OCI-LY3 (cell line): Measurements from ENCODE around the gene ARL6IP6.

Source experiments
- EZH2phosphoT487 ChIP-seq: fragments of 200-600 bp; shearing (Covaris generic); IDR thresholded peaks from 2 replicates; pipeline ENCODE4 v1.6.1; 2018; ENCODE audit warnings: antibody characterized with exemption, mixed run types, low read depth
- TF ChIP-seq, protein P1 (sequence below): fragments of 200-600, 300-600 bp; sonication (generic); IDR thresholded peaks from 2 replicates; pipeline ENCODE4 v1.5.1; 2014; ENCODE audit warnings: antibody characterized with exemption, low read length, low read depth

DNA sequence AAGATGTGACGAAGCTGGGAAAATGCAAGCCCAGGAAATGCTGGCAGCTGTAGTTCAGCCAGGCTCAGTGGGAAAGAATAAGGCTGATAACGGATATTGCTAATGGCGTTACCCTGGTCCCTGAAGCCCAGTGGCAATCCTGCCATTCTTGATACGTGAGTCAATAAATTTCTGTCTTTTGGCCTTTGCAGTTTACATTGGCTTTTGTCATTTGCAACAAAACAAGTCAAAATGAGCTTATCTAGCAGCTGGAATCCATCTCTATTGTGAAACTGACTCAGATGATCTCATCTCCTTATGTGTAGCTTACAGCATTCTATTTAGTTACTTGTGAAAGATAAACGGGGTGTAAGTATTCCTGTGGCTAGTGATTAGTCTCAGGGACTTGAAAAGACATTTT, 43.8 kb downstream of the ARL6IP6 start:
- TF ChIP-seq, protein P1, sequence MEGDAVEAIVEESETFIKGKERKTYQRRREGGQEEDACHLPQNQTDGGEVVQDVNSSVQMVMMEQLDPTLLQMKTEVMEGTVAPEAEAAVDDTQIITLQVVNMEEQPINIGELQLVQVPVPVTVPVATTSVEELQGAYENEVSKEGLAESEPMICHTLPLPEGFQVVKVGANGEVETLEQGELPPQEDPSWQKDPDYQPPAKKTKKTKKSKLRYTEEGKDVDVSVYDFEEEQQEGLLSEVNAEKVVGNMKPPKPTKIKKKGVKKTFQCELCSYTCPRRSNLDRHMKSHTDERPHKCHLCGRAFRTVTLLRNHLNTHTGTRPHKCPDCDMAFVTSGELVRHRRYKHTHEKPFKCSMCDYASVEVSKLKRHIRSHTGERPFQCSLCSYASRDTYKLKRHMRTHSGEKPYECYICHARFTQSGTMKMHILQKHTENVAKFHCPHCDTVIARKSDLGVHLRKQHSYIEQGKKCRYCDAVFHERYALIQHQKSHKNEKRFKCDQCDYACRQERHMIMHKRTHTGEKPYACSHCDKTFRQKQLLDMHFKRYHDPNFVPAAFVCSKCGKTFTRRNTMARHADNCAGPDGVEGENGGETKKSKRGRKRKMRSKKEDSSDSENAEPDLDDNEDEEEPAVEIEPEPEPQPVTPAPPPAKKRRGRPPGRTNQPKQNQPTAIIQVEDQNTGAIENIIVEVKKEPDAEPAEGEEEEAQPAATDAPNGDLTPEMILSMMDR = no peak
- TF ChIP-seq EZH2phosphoT487 = no peak
